CD4-positive, alpha-beta T cell treated with Interleukin-6 for 4 hours (primary cell): Measurements from ENCODE around the gene MTHFSD.
A peak's percentile ranks its signal among the peaks of the same experiment; 100 is the strongest.
"Not testable (repeated sequence)": the region's sequence is repeated elsewhere in the genome, so short reads cannot be mapped to it uniquely, and the experiment has no call there.

Experiments used
- DNase-seq: peaks from one replicate; pipeline ENCODE4 v3.0.0-alpha.2; 2020; ENCODE audit warnings: mixed read lengths

Gene MTHFSD, protein sequence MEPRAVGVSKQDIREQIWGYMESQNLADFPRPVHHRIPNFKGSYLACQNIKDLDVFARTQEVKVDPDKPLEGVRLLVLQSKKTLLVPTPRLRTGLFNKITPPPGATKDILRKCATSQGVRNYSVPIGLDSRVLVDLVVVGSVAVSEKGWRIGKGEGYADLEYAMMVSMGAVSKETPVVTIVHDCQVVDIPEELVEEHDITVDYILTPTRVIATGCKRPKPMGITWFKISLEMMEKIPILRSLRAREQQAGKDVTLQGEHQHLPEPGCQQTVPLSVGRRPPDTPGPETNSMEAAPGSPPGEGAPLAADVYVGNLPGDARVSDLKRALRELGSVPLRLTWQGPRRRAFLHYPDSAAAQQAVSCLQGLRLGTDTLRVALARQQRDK

DNA sequence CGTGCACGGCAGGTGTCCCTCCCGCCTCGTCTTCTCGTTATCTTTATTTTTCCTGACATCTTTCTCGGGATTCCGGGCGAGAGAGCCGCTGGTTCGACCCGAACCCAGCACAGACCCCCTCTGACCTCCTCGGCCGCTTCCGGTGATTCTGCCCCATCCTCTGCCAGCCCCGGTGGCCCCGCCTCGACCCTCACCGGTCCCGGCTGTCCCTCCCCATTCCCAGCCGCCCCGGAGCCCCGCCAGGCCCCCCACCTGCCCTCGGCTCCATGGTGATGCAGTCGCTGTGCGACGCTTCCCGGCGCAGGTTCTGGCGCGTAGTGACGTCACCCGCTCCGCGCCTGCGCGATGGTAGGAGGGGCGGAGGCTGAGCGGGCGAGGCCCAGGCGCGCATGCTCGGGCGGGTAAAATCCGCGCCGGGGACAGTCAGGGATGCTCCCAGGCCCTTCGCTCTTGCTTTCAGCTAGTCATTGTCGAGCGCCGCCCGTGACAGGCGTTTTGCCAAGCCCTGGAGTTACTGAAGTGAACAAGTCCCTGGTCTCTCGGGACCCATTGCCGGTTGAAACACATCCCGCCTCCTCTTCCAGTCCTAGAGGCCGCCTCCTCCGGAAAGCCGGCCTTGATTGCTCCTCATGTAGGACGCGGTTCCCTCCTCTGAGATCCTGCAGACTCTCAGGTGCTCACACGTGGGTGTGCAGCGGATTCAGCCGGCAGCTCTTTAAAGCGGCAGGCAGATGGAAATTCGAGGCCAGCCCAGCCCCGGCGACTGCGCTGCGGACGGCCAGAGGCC is at the start of gene MTHFSD:
MTHFSD (minus strand) TSS at position 319 of the 787 bp plus-strand sequence; CDS start at position 268, 51 bp downstream.
- DNase-seq: peak; percentile 95

DNA sequence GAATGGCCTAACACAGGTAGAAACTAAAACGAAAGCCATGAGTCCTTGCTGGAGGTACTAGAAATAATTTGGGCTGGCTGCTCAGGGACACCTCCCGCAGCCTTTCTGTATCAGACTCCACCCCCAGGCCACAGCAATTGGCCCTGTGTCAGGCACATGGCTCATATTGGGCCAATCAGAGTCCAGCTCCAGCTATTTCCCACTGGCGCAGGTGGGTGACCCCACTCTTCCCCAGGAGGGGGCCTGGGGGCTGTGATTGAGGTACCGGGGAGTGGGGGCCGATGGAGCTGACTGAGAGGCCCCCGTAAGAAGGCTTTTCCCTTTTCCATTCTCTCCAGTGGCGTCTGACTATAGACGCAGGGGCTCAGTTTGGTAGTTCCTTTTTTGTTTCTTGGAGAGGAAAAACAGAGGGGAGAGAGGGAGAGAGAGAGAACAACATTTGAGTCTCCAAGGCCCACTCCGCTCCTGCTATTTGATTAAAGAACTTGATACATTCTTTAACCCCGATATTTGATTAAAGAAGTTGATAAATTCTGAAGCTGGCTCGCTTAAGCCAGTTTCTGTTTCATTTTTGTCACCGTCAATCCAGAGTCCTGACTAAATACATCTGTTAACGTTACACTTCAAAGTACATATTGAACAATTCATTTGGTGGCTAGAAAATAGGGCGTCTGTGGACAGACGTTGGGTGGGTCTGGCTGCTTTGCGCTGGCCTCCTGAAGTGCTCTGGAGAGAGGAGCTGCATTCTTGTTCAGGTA is 49.6 kb upstream of the MTHFSD start:
- peak; percentile 48 for DNase-seq

DNA sequence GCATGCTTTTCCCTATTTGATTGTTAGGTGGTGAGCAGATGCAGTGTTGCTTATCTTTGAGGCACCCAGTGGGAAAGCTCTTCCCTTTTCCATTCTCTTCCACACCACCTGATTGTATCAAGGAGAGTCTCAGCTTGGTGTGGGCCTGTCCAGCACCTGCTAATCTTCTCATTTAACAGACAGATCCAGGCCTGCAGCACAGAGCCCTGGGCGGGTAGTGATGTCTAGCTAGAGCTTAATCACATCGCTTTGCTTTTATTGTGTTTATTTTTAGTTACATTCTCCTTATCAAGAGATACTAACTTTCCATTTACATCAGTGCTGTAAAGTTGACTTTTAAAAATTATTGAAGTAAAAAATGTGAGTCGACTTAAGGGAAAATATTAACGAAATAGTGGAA is 47.5 kb upstream of the MTHFSD start:
- no peak for DNase-seq

DNA sequence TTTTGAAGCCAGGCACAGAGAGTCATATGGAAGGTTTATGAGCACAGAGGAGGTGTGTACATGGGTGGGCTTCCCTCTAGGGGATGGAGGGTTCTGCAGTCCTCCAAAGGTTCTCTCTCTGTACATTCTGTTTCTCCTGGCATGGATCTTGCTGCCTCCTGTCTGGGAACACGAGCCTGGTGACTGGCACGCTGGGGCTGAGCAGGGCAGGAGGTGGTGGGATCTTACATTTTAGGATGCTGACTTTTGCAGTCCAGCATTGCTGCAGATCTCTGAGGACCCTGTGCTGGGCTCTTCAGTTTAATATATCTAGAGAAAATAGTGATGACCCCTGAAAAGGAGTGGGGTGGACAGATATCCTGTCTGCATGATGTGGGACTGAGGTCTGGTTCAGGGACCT is 46.3 kb upstream of the MTHFSD start:
- DNase-seq: no peak

DNA sequence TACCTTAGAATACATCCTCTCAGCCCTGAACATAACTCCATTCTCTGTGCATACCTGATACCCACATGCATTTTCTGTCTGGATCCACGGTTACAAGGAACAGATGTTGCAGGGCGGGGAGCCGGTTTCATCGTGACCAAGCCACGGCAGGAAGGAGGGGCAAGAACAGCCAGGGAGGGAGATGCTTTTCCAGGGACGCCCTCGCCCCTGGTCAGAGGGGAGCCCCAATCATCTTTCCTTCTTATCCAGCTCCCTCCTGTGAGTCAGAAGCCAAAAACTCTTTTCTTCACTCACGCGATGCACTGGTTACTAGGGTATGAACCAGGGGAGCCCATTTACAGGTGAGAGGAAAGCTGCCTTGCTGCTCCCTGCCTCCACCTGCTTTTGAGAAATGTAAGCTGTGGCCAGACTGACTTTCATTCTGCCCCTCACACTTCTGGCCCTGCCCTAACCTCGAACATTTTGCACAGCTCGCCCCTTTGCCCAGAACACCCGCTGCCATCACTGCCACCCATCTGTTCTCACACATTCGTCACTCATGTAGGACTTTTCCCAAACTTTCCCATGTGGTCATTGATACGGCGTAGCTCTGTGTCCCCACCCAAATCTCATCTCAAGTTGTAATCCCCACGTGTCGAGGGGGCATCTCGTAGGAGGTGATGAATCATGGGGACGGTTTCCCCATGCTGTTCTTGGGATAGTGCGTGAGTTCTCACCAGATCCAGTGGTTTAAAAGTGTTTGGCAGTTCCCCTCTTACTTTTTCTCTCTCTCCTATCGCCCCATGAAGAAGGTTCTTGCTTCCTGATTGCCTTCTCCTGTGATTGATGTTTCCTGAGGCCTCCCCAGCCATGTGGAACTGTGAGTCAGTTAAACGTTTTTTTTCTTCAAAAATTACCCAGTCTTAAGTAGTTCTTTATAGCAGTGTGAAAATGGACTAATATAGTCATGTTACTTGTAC is 43.9 kb upstream of the MTHFSD start:
- DNase-seq: no peak

DNA sequence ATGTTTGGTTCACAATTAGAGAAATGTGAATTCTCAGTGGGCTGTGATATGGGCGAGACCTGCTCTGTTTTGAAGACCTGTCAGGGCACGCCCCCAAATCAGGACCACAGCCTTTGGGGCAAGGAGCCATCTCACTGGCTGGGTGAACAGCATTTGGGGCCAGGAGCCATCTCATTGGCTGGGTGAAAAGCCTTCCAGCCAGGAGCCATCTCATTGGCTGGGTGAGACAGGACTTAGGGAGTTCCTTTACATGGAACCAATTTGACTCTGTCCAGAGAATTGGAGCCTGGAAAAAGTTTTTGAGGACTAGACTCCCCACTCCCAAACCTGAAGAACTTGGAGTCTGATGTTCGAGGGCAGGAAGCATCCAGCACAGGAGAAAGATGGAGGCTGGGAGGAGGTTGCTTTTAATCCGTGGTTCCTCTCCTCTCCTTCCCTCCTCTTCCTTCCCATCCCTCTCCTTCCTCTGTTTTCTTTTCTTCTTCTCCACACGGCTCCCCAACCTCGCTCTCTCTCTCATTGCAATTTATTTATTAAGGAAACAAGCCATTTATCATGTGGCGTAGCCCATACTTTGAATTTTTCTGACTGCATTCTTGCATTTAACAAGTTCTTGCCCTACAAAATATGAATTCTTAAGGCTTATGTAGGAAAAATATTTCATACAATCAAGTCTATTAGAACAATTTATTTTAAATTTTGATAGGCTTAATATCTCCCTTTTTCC is 43.0 kb upstream of the MTHFSD start:
- DNase-seq: no peak

DNA sequence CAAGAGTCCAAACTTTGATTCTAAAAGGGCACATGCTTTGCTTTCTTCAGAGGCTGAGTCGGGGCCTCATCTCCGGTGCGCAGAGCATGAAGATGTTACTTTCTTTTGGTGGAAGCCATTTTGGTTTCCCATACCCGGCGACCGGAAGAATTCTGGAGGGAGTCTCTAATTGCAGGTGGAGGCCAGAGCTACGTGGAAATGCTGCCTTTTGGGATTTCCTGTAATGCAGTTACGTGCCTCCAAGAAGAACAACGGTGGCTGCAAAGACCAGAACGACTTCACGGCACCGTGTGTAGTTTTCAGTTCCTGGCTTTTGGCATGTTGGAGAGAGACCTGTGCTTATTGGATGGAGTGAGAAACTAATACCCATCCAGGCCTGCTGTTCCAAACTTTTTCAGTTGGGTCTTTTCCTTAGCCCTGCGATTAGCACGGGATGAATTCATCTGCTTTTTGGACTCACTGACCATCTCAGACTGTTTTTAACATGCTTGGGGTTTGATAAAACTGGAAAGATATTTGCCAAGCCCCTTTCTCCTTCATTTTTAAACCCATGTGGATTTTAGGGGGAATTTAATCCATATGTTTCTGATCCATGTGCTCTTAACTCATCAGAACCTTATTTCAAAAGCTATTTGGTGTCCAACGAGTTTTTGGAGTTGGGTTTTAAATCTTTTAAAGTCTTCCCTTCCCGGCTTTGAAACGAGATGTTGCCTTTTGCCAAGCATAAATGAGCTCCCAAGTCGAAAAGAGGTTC is 42.3 kb upstream of the MTHFSD start:
- no peak for DNase-seq

DNA sequence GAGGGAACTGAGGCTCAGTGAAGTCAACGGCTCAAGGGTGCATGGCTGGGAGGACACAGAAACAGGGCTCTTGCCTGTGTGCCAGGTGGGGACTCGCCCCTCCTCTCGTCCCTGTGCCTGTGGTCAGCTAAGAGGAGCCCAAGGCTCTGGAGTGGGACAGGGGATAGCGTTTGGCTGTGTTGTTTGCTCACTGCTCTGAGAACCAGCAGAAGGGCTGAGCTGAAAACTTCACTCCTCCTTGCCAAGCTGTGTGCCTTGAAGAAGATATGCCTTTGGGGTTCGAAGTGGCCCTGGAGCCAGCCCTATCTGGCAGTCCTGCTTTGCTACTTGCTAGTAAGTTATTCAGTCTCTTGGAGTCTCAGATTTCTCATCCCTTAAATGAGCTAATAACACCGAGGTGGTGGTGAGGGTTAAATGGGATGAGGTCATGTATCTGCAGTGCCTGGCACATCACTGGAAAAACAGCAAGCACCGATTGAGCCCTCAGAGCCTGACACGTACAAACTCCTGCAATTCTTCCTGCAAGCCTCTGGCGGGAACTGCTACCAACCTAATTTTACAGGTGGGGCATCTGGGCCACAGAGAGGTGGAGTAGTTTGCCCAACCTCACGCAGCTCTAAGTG is 41.1 kb upstream of the MTHFSD start:
- no peak for DNase-seq

DNA sequence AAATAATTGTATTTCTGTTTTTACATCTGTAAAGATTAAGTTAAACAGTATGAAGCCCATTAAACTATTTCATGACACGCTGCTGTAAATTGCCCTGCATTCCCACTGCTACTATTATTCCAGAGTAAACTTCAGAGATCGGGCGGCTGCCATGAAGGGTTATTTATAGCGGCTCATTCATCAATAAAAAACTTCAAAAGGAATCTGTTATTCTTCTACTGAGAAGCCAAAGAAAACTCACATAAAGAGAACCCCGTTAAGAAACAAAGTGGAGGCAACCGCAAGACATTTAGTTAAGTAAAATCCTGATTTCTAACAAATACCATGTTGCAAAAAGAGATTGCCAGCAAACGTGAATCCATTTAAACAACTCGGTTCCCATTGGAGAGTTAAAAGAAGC is 39.7 kb upstream of the MTHFSD start:
- no peak for DNase-seq

DNA sequence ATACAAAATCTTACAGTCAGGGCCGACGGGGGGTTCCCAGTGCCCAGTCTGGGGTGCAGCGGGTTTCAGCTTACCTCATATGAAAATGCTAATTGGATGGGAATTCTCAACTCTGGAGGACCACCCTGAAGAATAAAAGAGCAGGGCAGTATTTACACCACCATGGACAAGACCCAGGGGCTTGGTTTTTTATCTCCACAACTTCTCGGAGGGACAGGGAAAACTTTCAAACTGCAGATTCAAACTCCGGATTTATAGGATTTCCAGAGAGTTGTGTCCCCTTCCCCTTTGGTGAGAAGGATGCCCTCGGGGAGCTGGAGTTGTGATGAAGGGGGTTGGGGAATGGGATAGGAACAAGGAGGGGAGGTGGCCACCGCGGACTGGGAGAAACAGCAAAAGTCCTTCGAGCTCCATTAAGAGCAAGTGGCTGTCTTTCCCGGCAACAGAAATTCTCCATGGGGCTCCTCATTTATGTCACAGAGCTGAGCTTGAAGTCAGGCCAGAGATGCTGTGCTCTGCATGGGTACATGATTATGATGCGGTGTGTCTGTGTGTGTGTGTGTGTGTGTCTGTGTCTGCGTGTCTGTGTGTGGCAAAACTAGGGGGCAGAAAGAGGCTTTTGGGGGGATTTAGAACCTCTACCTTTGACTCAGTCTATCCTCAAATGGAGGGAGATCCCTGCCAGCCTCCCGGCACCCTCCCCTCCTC is 39.0 kb upstream of the MTHFSD start:
- no peak for DNase-seq

DNA sequence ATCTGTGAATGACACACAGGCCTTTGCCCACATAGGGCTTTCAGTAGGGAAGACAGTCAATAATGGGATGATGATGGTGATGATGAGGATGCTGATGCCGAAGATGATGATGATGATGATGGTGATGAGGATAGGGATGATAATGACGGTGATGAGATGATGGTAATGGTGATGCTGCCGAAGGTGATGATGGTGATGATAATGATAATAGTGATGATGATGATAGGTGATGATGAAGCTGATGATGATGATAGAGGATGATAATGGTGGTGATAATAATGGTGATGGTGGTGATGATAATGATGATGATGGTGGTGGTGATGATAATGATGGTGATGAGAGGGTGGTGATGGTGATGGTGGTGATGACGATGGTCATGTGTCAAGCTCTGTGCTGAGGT is 36.2 kb upstream of the MTHFSD start:
- DNase-seq: no peak

DNA sequence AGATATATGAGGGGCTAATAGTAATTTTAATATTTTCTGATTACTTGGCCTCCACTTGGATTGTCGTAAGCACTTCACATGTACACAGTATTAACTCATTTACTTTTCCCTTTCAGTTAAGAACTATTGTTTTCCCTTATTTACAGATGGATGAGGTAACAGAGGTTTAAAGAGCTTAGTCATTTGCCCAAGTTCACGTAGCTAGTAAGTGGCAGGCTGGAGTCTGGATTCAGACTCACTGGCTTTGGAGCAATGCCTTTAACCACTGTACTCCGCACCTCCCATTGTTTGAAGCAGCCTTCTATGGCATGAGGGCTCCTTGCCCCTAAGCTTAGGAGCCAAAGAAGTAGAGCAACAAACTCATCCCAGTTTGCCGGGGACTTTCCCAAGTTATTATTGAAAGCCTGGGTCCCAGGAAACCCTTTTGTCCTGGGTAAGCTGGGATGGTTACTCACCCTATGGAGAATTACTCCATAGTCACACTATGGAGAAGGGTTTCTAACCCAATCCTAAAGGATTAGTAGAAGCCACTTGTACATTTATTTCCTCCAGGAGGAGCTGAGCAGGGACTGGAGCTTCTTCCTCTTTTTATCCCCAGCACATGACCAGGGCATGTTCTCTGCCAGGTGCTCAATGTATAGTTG is 35.6 kb upstream of the MTHFSD start:
- no peak for DNase-seq

DNA sequence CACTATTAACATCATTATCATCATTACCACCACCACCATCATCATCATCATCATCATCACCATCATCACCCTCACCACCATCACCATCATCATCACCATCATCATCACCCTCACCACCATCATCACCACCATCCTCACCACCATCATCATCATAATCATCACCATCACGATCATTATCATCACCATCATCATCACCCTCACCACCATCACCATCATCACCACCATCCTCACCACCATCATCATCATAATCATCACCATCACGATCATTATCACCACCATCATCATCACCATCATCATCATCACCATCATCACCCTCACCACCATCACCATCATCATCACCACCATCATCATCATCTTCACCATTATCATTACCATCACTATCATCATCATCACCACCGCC is 32.9 kb upstream of the MTHFSD start:
- DNase-seq: not testable (repeated sequence)

DNA sequence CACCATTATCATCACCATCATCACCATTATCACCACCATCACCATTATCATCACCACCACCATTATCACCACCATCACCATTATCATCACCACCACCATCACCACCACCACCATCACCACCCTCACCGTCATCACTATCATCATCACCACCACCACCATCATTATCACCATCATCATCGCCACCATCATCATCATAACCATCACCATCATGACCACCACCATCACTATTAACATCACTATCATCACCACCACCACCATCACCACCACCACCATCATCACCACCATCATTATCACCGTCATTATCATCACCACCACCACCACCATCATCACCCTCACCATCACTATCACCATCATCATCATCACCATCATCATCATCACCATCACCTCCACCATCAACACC is 32.5 kb upstream of the MTHFSD start:
- DNase-seq: no peak

DNA sequence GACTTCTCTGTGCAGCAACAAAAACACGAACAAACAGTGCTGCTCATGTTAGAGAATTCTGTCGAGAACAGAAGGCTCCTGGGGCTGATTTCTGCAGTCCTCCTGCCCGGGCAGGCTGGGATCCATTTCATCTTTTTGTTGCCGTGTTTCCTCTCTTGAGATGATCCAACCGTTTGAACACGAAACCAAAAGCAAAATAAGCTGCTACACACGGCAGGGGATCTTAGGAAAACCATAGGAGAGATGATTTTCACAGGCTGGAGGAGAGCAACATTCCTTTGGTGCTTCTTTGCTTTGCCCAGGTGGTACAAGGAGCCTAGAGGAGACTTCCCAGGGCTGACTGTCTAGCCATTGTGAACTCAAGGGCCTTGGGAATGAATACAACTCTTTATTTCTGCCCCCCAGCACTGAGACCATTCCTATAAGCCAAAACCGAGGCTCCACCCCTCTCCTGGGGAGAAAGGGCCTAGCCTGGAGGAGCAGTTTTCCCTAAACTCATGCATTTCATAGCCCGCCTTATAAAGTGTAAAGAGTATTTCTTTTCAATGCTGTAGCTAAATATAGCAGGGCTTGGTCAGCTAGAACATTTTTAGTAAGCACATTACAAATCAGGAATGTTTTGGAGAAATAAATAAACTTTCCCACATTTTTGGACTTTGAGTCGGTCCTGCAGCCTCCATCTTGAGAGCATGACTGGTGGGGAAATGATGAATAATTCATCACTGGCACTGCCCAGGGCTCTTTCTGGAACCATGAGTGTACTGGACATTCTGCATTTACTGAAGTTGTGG is 31.0 kb upstream of the MTHFSD start:
- no peak for DNase-seq

DNA sequence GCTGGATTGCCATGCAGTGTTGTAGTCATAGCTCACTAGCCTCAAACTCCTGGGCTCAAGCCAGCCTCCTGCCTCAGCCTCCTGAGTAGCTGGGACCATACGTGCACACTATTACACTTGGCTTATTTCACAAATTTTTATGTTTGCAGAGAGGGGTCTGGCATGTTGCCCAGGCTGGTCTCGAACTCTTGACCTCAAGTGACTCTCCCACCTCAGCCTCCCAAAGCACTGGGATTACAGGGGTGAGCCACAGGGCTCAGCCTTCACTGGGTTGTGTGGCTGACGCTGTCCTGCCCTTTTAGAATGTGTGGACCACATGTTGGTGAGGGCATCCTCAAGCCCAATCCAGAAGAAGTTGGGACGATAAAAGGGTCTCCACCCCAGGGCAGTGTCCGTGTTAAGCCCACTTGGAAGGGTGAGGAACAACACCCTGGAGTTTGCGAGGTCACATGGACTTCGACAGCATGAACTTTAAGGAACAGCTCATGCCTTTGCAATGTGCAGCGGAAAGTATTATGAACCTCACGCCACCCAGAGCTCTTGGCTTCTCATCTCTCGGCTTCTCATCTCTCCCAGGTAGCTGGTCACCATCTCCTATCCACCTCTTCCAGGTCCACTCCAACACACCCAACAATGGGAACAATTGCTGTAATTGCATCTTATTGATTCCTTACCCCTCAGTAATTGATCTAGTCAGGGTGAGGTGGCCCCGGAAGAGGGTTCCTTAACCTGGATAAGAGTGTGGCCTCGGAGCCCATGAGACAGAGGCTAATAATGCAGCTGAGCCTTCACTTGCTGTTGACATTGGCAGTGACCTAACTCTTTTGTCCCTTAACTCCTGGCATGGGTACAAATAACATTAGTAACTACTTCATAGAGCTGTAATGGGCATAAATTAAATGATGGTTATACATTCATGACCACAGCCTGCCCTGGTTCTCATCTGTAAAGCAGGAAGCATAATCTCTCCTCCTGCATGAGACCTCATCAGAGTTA is 30.0 kb upstream of the MTHFSD start:
- DNase-seq: no peak
